HG02571 (cell line): ENCODE measurements around the gene GABRG3.

Source experiments
- ATAC-seq: cut with Tn5 transposase; IDR thresholded peaks from one replicate; pipeline ENCODE4 v1.9.1; 2021; ENCODE audit warnings: mild to moderate bottlenecking, moderate library complexity; ENCODE audit not compliant: unreplicated experiment

The GABRG3 gene

GRCh38 chr15:27094235-27094634, 123.3 kb downstream of the GABRG3 start:
- ATAC-seq = no peak

- ATAC-seq = no peak
These were observed 125.1 kb downstream of the GABRG3 start for GRCh38 chr15:27095886-27096624.

- no peak for ATAC-seq
These were observed 126.5 kb downstream of the GABRG3 start for GRCh38 chr15:27097506-27097905.

- ATAC-seq = no peak
These were observed 131.0 kb downstream of the GABRG3 start for GRCh38 chr15:27101982-27102381.

- no peak for ATAC-seq
These were observed 140.3 kb downstream of the GABRG3 start for GRCh38 chr15:27111323-27111722.

GRCh38 chr15:27114473-27114872, 143.5 kb downstream of the GABRG3 start:
- ATAC-seq = no peak

GRCh38 chr15:27119695-27120266, 148.8 kb downstream of the GABRG3 start:
- no peak for ATAC-seq

GRCh38 chr15:27121672-27122071, 150.7 kb downstream of the GABRG3 start:
- no peak for ATAC-seq

GRCh38 chr15:27123291-27123690, 152.3 kb downstream of the GABRG3 start:
- ATAC-seq = no peak

- no peak for ATAC-seq
These were observed 152.8 kb downstream of the GABRG3 start for GRCh38 chr15:27123808-27124207.

GRCh38 chr15:27124287-27124871, 153.4 kb downstream of the GABRG3 start:
- no peak for ATAC-seq

GRCh38 chr15:27125185-27125584, 154.2 kb downstream of the GABRG3 start:
- no peak for ATAC-seq

GRCh38 chr15:27126449-27126848, 155.5 kb downstream of the GABRG3 start:
- ATAC-seq = no peak

GRCh38 chr15:27127815-27128570, 157.0 kb downstream of the GABRG3 start:
- no peak for ATAC-seq

- no peak for ATAC-seq
These were observed 162.3 kb downstream of the GABRG3 start for GRCh38 chr15:27133249-27133648.

- ATAC-seq = no peak
These were observed 163.5 kb downstream of the GABRG3 start for GRCh38 chr15:27134481-27134880.

GRCh38 chr15:27135151-27135550, 164.2 kb downstream of the GABRG3 start:
- no peak for ATAC-seq

- ATAC-seq = no peak
These were observed 166.1 kb downstream of the GABRG3 start for GRCh38 chr15:27137127-27137526.

GRCh38 chr15:27165590-27165989, 194.6 kb downstream of the GABRG3 start:
- no peak for ATAC-seq

GRCh38 chr15:27166917-27167316, 195.9 kb downstream of the GABRG3 start:
- no peak for ATAC-seq

- ATAC-seq = no peak
These were observed 196.8 kb downstream of the GABRG3 start for GRCh38 chr15:27167738-27168137.

- no peak for ATAC-seq
These were observed 199.9 kb downstream of the GABRG3 start for GRCh38 chr15:27170851-27171250.
